Lower lobe of right lung (tissue), 2 donors: ENCODE measurements around the gene MMP28. TPM values are rescaled to one million over a fixed set of nuclear protein-coding genes. Genes with fewer than 3 reads are reported as not detected.

Experiments
- ATAC-seq, 2 donors: fragments of 200-7000 bp; cut with Tn5 transposase; one replicate each; pipeline ENCODE4 v1.9.1; 2020 to 2022; ENCODE audit warnings: mild to moderate bottlenecking in 2 of 2, moderate library complexity in 2 of 2
- DNase-seq: peaks from one replicate; pipeline ENCODE4 v3.0.0-alpha.2; 2020
- H3K27ac ChIP-seq: fragments of 200-600 bp; one replicate; pipeline ENCODE4 v1.8.0; 2022
- H3K27me3 ChIP-seq: fragments of 200-600 bp; one replicate; pipeline ENCODE4 v1.8.0; 2022; ENCODE audit warnings: low read depth
- H3K36me3 ChIP-seq: fragments of 200-600 bp; one replicate; pipeline ENCODE4 v1.8.0; 2022; ENCODE audit warnings: mild to moderate bottlenecking
- H3K4me1 ChIP-seq: fragments of 200-600 bp; one replicate; pipeline ENCODE4 v1.8.0; 2022
- H3K4me3 ChIP-seq: fragments of 200-600 bp; one replicate; pipeline ENCODE4 v1.8.0; 2022; ENCODE audit warnings: mild to moderate bottlenecking
- H3K9me3 ChIP-seq: fragments of 200-600 bp; one replicate; pipeline ENCODE4 v1.8.0; 2022
- intact Hi-C: fragments of 100-400 bp; cut with DNase I; formaldehyde crosslinking; loops from one replicate; pipeline ENCODE4 v1.11.0; 2022
- total RNA-seq: library from RNA; stranded (reverse); fragmentation: NEBNext Ultra II Directional; extraction: Animal tissue kit (Norgen Biotek cat#: 25700); gene quantifications from one replicate; pipeline ENCODE4 v1.2.1, GENCODE V29; 2021
- TF ChIP-seq, protein P1 (sequence below): fragments of 200-600 bp; IDR thresholded peaks from one replicate; pipeline ENCODE4 v1.8.0; 2022; ENCODE audit warnings: antibody characterized with exemption, mild to moderate bottlenecking
- donor health status: DM: no; HTN: yes; CAD: no; lungs with severe emphysema.

The MMP28 gene
- total RNA-seq, 1 donor from 2014 or later = 40.9 TPM

- H3K4me1 ChIP-seq = peaks cover 17% of the 10 kb centered on the region
- H3K36me3 ChIP-seq = no peaks in the 10 kb centered on the region
- TF ChIP-seq, protein P1, sequence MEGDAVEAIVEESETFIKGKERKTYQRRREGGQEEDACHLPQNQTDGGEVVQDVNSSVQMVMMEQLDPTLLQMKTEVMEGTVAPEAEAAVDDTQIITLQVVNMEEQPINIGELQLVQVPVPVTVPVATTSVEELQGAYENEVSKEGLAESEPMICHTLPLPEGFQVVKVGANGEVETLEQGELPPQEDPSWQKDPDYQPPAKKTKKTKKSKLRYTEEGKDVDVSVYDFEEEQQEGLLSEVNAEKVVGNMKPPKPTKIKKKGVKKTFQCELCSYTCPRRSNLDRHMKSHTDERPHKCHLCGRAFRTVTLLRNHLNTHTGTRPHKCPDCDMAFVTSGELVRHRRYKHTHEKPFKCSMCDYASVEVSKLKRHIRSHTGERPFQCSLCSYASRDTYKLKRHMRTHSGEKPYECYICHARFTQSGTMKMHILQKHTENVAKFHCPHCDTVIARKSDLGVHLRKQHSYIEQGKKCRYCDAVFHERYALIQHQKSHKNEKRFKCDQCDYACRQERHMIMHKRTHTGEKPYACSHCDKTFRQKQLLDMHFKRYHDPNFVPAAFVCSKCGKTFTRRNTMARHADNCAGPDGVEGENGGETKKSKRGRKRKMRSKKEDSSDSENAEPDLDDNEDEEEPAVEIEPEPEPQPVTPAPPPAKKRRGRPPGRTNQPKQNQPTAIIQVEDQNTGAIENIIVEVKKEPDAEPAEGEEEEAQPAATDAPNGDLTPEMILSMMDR = no peak
- no peak overlapping the region for H3K27ac ChIP-seq
- ATAC-seq (no peak), DNase-seq (no peak)
- intact Hi-C loops = no loop called here
- H3K9me3 ChIP-seq = no peaks in the 10 kb centered on the region
- no peak overlapping the region for H3K4me3 ChIP-seq
- peaks cover 3% of the 10 kb centered on the region for H3K27me3 ChIP-seq
These were observed 60.2 kb downstream of the MMP28 start for GRCh38 chr17:35735036-35735805.

- no peak overlapping the region for H3K27ac ChIP-seq
- ATAC-seq (no peak), DNase-seq (no peak)
These were observed 61.0 kb downstream of the MMP28 start for GRCh38 chr17:35734396-35734795.

GRCh38 chr17:35733366-35733765 lies 62.1 kb downstream of the MMP28 start:
- H3K27me3 ChIP-seq = no peaks in the 10 kb centered on the region
- peaks cover 17% of the 10 kb centered on the region for H3K4me1 ChIP-seq
- no peak overlapping the region for H3K4me3 ChIP-seq
- no peaks in the 10 kb centered on the region for H3K9me3 ChIP-seq
- no peaks in the 10 kb centered on the region for H3K36me3 ChIP-seq
- TF ChIP-seq, protein P1 = no peak
- DNase-seq = no peak
- no peak for ATAC-seq
- intact Hi-C loops = no loop called here
- no peak overlapping the region for H3K27ac ChIP-seq

More at GRCh38 chr17:35734396-35734795, 61.0 kb downstream of the MMP28 start:
- intact Hi-C loops = no loop called here
- H3K4me3 ChIP-seq = no peak overlapping the region
- H3K36me3 ChIP-seq = no peaks in the 10 kb centered on the region
- no peaks in the 10 kb centered on the region for H3K9me3 ChIP-seq
- TF ChIP-seq, protein P1 = no peak
- H3K4me1 ChIP-seq = peaks cover 17% of the 10 kb centered on the region
- H3K27me3 ChIP-seq = no peaks in the 10 kb centered on the region

- ATAC-seq (no peak), DNase-seq (no peak)
- peaks cover 17% of the 10 kb centered on the region for H3K4me1 ChIP-seq
- intact Hi-C loops = no loop called here
- TF ChIP-seq, protein P1 = no peak
- no peak overlapping the region for H3K27ac ChIP-seq
- H3K9me3 ChIP-seq = no peaks in the 10 kb centered on the region
- H3K4me3 ChIP-seq = no peak overlapping the region
- no peaks in the 10 kb centered on the region for H3K36me3 ChIP-seq
- no peaks in the 10 kb centered on the region for H3K27me3 ChIP-seq
These were observed 62.7 kb downstream of the MMP28 start for GRCh38 chr17:35732806-35733136.

DNA sequence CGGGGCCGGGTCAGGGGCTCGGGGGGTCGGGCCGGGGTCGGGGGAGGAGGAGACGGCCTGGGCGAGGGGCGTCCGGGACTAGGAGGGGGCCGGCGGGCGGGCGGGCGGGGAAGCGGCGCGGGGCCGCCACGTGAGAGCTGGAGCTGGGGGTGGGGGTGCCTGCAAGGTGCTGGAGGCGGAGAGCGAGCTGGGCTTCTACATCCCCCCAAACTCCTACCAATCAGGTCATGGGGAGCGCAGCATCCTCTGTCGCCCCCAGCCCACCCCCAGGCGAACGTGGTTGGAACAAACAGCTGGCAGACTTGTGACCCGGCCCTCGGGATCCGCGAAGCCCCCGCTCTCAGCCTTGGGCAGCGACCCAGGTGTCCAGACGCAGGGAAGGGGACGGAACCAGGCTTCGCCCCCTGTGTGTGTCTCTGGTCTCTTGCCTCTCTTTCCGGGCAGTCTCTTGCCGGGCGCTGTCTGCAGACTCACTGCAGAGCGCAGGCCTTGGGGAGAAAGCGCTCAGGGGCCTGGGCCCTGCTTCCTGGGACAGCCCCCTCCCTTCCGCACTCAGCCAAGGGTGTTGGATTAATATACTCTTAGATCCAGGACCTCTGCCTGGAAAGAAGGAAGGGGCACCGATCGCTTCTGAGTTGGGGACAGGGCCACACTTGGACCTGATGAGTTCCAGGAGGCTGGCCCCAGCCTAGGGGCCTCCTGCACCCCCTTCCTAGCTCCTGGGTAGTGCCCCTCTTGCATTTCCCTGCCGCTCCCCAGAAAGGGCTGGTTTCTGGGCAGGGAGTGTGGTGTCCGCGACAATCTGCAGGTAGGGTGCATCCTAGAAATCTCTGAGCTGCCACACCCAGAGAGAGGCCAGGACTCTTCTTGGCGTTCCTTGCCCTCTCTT lies 63.3 kb downstream of the MMP28 start:
- Histone ChIP-seq H3K27ac (no peak overlapping the region), H3K9me3 (no peaks in the 10 kb centered on the region), H3K4me3 (peak overlapping the region; percentile 63), H3K4me1 (peaks cover 17% of the 10 kb centered on the region), H3K36me3 (peaks cover 5% of the 10 kb centered on the region), H3K27me3 (no peaks in the 10 kb centered on the region)
- DNase-seq (no peak), ATAC-seq (peak; percentile 6 to 40)
- TF ChIP-seq, protein P1 = no peak
- intact Hi-C loops = no loop called here
